HFFc6 (cell line): ENCODE measurements around the gene TSPAN9. TPM values are rescaled to one million over a fixed set of nuclear protein-coding genes. Genes with fewer than 3 reads are reported as not detected.

ENCODE experiments used
- DNase-seq: peaks from one replicate; pipeline ENCODE4 v3.0.0-alpha.2; 2018
- H3K27ac Mint-ChIP-seq: 2 replicates; pipeline ENCODE4 v1.8.0; 2020; ENCODE audit warnings: mild to moderate bottlenecking, mixed read lengths
- H3K27me3 Mint-ChIP-seq: 2 replicates; pipeline ENCODE4 v1.8.0; 2021; ENCODE audit warnings: mild to moderate bottlenecking, moderate library complexity, mixed read lengths; ENCODE audit not compliant: insufficient read depth
- H3K36me3 Mint-ChIP-seq: 2 replicates; pipeline ENCODE4 v1.8.0; 2021; ENCODE audit warnings: low read depth, mixed read lengths
- H3K4me1 Mint-ChIP-seq: 2 replicates; pipeline ENCODE4 v1.8.0; 2020; ENCODE audit warnings: low read depth, mixed read lengths
- H3K4me3 Mint-ChIP-seq: 2 replicates; pipeline ENCODE4 v1.8.0; 2020; ENCODE audit warnings: mild to moderate bottlenecking, moderate library complexity, mixed read lengths
- H3K9me3 Mint-ChIP-seq: 2 replicates; pipeline ENCODE4 v1.8.0; 2020; ENCODE audit warnings: mild to moderate bottlenecking, mixed read lengths
- CTCF ChIP-seq: fragments of 200-600 bp; sonication (generic); IDR thresholded peaks from 2 replicates; pipeline ENCODE4 v1.5.0; 2021; ENCODE audit warnings: antibody characterized with exemption, mild to moderate bottlenecking
- total RNA-seq, 6 experiments: library from RNA; stranded (reverse); fragmentation: NEBNext Ultra II Directional; extraction: Animal tissue kit (Norgen Biotek cat#: 25700); gene quantifications; 2 replicates in 1 of 6; 3 replicates in 5 of 6; pipeline ENCODE4 v1.2.3, GENCODE V29; 2021

Gene TSPAN9
- total RNA-seq, 6 experiments from 2014 or later, result 18.1 to 35.8 (median 22.7) TPM

GRCh38 chr12:3250576-3250975 lies 173.4 kb downstream of the TSPAN9 start:
- no peak for DNase-seq
- Mint-ChIP-seq H3K36me3 (peaks cover 5% of the 10 kb centered on the region; the same call in 1 of the 2 replicates), H3K27ac (no peak overlapping the region), H3K27me3 (peaks cover 3% of the 10 kb centered on the region; the same call in 1 of the 2 replicates), H3K4me3 (no peak overlapping the region), H3K9me3 (no peaks in the 10 kb centered on the region), H3K4me1 (peaks cover 8% of the 10 kb centered on the region)
- TF ChIP-seq CTCF, result no peak

- no peak for DNase-seq
- Mint-ChIP-seq H3K27me3 (peaks cover 3% of the 10 kb centered on the region; the same call in 1 of the 2 replicates), H3K36me3 (no peaks in the 10 kb centered on the region; the same call in 1 of the 2 replicates), H3K4me3 (no peak overlapping the region), H3K27ac (no peak overlapping the region), H3K4me1 (peaks cover 8% of the 10 kb centered on the region), H3K9me3 (no peaks in the 10 kb centered on the region)
- TF ChIP-seq CTCF, result no peak
Measured at GRCh38 chr12:3251067-3251466, 173.9 kb downstream of the TSPAN9 start.

- TF ChIP-seq CTCF, result no peak
- H3K9me3 Mint-ChIP-seq, result no peaks in the 10 kb centered on the region
- H3K4me3 Mint-ChIP-seq, result no peak overlapping the region
- H3K36me3 Mint-ChIP-seq, result no peaks in the 10 kb centered on the region; the same call in 1 of the 2 replicates
- no peak overlapping the region for H3K27ac Mint-ChIP-seq
- DNase-seq, result no peak
- H3K4me1 Mint-ChIP-seq, result peaks cover 8% of the 10 kb centered on the region
- peaks cover 3% of the 10 kb centered on the region; the same call in 1 of the 2 replicates for H3K27me3 Mint-ChIP-seq
Measured at GRCh38 chr12:3251691-3252090, 174.5 kb downstream of the TSPAN9 start.

- DNase-seq, result no peak
- no peaks in the 10 kb centered on the region for H3K9me3 Mint-ChIP-seq
- no peak overlapping the region for H3K4me3 Mint-ChIP-seq
- H3K36me3 Mint-ChIP-seq, result no peaks in the 10 kb centered on the region; the same call in 1 of the 2 replicates
- no peak overlapping the region for H3K27ac Mint-ChIP-seq
- peaks cover 8% of the 10 kb centered on the region for H3K4me1 Mint-ChIP-seq
- no peak for TF ChIP-seq CTCF
- H3K27me3 Mint-ChIP-seq, result peaks cover 3% of the 10 kb centered on the region
Measured at GRCh38 chr12:3252450-3252891, 175.3 kb downstream of the TSPAN9 start.

- Mint-ChIP-seq H3K36me3 (no peaks in the 10 kb centered on the region; the same call in 1 of the 2 replicates), H3K4me3 (no peak overlapping the region), H3K9me3 (no peaks in the 10 kb centered on the region), H3K27ac (no peak overlapping the region), H3K27me3 (peaks cover 3% of the 10 kb centered on the region), H3K4me1 (peaks cover 14% of the 10 kb centered on the region)
- no peak for TF ChIP-seq CTCF
- no peak for DNase-seq
Measured at GRCh38 chr12:3253682-3254275, 176.6 kb downstream of the TSPAN9 start.
